ENCODE data around the gene PAEP.

DNA sequence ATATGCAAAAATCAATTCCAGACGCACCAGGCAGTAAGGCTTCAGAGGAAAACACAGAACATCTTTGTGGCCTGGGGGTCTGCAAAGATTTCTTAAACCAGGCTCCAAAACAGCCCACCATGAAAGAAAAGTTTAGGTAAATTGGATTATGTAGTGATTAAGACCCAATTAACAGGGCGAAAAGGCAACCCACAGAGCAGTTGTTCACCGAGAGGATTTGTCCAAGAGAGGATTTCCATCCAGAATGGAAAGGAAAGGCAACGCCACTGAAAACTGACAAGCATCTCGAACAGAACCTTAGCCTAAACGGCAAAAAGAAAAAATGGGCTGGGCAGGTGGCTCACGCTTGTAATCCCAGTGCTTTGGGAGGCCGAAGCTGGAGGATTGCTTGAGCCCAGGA is 40.4 kb downstream of the PAEP start:
- TF ChIP-seq POLR2A (IDR thresholded peaks at IDR 0.05), result no peak
- TF ChIP-seq, protein P1, sequence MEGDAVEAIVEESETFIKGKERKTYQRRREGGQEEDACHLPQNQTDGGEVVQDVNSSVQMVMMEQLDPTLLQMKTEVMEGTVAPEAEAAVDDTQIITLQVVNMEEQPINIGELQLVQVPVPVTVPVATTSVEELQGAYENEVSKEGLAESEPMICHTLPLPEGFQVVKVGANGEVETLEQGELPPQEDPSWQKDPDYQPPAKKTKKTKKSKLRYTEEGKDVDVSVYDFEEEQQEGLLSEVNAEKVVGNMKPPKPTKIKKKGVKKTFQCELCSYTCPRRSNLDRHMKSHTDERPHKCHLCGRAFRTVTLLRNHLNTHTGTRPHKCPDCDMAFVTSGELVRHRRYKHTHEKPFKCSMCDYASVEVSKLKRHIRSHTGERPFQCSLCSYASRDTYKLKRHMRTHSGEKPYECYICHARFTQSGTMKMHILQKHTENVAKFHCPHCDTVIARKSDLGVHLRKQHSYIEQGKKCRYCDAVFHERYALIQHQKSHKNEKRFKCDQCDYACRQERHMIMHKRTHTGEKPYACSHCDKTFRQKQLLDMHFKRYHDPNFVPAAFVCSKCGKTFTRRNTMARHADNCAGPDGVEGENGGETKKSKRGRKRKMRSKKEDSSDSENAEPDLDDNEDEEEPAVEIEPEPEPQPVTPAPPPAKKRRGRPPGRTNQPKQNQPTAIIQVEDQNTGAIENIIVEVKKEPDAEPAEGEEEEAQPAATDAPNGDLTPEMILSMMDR (IDR thresholded peaks at IDR 0.05), result no peak

All from body of pancreas (tissue), 4 donors.